GM21717 (cell line): ENCODE data around the gene AGAP5.
"Not testable (repeated sequence)": the region's sequence is repeated elsewhere in the genome, so short reads cannot be mapped to it uniquely, and the experiment has no call there.

Experiments used
- ATAC-seq: cut with Tn5 transposase; IDR thresholded peaks from one replicate; pipeline ENCODE4 v1.9.1; 2021; ENCODE audit warnings: mild to moderate bottlenecking, moderate library complexity; ENCODE audit not compliant: unreplicated experiment

The AGAP5 gene

GRCh38 chr10:73697675-73698159 lies at the start of gene AGAP5:
Gene AGAP5, minus strand, starts transcription at chr10:73698109. Its CDS starts 354 bp downstream, at chr10:73697755.
- ATAC-seq = not testable (repeated sequence)

GRCh38 chr10:73746721-73747120 lies 48.8 kb upstream of the AGAP5 start:
- ATAC-seq = no peak

- ATAC-seq = peak; percentile 36
Measured at GRCh38 chr10:73744664-73744975, 46.7 kb upstream of the AGAP5 start.

DNA sequence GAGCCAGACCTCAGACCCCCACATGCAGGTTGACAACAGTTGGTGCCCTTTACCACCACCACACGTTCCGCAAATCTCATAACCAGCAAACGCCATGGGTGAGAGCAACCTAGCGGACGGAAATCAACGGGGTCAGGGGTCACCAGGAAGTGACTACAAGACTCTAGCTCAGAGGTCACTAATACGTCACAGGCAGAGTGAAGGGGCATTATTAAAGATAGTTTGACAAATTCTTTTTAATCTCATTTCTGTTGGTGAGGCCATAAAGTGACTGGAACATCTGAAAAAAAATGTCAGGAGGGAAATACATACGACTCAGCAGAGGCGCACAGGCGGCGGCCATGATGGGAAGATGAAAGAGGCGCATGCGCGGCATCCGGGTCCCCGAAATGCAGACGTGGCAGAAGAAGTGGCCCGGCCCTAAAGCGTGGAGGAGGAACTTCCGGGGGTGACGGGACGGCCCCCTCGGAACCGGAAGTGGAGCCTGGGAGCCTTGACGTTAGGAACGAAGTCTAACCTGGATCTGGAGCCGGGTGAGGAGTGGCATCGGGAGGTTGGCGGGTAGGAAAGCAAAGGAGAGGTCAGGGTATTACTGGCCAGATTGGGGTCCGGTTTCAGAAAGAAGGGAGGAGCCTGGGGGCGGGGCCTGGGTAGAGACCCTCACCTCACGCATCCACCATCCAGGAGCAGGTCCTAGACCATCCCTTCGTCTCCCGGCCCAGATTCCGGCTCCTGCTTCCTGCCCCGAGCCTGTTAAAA lies 46.2 kb upstream of the AGAP5 start, which contains the start of gene SEC24C:
TSS of gene SEC24C (plus strand) at position 468 of the 759 bp plus-strand sequence. CDS start 2,461 bp downstream, outside the sequence.
- peak; percentile 80 for ATAC-seq

DNA sequence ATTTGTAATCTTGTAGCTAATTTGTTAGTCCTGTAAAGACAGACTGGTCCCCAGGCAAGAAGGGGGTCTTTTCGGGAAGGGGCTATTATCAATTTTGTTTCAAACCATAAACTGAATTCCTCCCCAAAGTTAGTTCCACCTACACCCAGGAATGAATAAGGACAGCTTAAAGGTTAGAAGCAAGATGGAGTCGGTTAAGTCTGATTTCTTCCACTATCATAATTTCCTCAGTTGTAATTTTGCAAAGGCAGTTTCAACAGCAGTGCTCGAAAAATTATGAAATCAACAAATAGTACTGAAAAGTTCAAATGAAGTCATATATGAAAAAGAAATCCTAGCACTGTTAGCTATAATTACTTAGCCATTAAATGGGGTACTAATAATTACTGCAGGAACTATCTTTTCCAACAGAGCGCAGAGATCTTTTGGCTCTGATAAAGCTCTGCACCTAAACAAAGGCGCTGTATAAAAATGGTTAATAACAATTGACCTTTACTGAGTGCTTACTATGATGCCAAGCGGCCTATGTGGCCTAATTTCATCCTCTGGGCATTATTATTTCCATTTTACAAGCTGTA lies 45.5 kb upstream of the AGAP5 start:
- no peak for ATAC-seq

DNA sequence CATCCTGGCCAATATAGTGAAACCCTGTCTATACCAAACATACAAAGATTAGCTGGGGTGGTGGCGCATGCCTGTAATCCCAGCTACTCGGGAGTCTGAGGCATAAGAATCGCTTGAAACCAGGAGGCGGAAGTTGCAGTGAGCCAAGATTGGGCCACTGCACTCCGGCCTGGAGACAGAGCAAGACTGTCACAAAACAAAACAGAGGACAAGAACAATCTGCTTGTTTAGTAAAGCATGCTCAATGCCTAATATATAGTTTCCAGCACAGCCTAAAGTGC lies 44.5 kb upstream of the AGAP5 start:
- no peak for ATAC-seq

- not testable (repeated sequence) for ATAC-seq
Measured at GRCh38 chr10:73740501-73741254, 42.8 kb upstream of the AGAP5 start.

DNA sequence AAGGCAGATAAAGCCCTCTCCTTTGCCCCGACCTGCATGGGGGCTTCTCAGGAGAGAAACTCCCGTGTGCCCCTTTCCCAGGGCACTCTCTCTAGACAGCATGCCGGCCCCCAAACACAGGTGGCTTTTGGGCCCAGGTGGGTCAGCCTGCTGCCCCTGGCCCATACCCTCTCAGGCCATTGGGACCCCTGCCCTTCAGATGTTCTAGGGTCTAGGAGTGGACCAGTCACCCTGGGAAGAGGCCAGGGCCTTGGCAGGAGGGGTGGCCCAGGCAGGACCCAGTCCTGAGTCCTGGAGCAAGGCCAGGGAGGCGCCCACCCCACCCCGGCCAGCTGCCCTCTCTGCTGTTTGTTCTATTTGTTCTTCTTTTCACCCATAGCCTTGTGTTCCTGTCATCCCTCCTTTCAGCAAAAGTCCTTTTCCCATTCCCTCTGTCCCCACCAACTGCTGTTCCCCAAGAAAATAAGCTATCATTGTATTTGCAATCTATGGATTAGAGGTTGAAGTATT lies 36.9 kb upstream of the AGAP5 start:
- ATAC-seq = no peak

GRCh38 chr10:73734028-73734720 lies 36.3 kb upstream of the AGAP5 start:
- no peak for ATAC-seq

GRCh38 chr10:73732931-73733623 lies 35.2 kb upstream of the AGAP5 start:
- no peak for ATAC-seq

- ATAC-seq = no peak
Measured at GRCh38 chr10:73732426-73732825, 34.5 kb upstream of the AGAP5 start.

- no peak for ATAC-seq
Measured at GRCh38 chr10:73731588-73732375, 33.9 kb upstream of the AGAP5 start.

- peak; percentile 86 for ATAC-seq
Measured at GRCh38 chr10:73730153-73730906, 32.4 kb upstream of the AGAP5 start.

DNA sequence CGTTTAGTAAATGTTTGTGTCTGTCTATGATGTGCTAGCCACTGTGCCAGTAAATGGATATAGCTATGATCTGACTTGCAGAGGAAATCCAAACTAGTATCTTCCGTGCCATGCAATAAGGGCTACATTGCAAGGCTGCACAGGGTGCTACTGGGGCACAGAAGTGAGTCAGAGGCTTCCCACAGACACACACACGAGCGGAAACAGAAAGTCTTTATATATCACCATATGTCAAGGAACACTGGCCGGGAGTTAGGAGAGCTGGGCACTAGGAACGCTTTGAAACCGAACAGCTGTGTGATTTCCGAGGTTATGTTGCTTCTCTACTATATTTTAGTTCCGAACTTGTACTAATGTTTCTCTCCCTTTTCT lies 31.9 kb upstream of the AGAP5 start:
- not testable (repeated sequence) for ATAC-seq

GRCh38 chr10:73723516-73723915 lies 25.6 kb upstream of the AGAP5 start:
- no peak for ATAC-seq

- ATAC-seq = not testable (repeated sequence)
Measured at GRCh38 chr10:73720561-73720960, 22.7 kb upstream of the AGAP5 start.

DNA sequence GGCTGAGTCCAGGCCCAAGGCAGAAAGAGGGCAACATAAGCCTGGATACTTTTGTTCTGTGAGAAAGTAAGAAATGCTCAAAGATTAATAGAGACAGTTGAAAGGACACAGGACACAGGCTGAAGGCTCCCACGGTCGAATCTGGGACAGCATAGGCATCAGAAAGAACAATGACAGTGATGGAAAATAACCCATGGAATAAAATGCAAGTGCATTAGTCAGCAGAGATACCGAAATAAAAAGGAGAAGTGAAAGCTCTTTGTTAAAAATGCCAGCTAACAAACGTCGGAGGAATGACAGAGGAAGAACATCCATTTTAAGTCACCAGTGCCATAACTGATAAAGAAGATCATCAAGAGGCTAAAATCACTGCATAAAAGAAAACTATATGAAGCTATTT lies 19.6 kb upstream of the AGAP5 start:
- no peak for ATAC-seq

DNA sequence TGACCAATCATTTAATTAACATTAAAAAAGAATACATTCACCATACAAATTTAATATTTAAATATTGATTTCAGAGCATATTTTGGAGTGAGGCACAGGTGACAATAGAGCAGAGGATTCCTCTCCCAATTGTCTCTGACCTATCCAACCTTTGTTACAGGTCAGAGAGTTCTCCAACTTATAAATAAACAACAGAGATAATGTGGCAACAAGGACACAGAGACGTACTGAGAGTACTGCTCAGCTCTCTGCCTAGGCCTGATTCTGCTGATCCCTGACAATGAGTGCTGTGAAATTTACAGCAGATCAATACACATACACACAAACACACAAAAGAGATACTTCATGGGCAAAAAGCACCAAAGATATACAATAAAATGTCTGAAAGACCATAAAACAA lies 18.3 kb upstream of the AGAP5 start:
- no peak for ATAC-seq
